ENCODE results near the gene ETNPPL. TPM values are rescaled to one million over a fixed set of nuclear protein-coding genes. Genes with fewer than 3 reads are reported as not detected.
A peak's percentile ranks its signal among the peaks of the same experiment; 100 is the strongest.

The ETNPPL gene
- total RNA-seq, 1 experiment from 2014 or later = 0.66 TPM

GRCh38 chr4:108709722-108710121 lies 53.1 kb downstream of the ETNPPL start (continued):
- TF ChIP-seq USF1 (CRISPR knock-in tag; IDR thresholded peaks at IDR 0.05) (no peak), ZNF121 (CRISPR knock-in tag; IDR thresholded peaks at IDR 0.05) (no peak), GABPB1 (CRISPR knock-in tag; IDR thresholded peaks at IDR 0.05) (no peak), ETV6 (CRISPR knock-in tag; IDR thresholded peaks at IDR 0.05) (no peak), FOXP1 (CRISPR knock-in tag; IDR thresholded peaks at IDR 0.05; ENCODE audit: borderline replicate concordance) (no peak), JUN (CRISPR knock-in tag; IDR thresholded peaks at IDR 0.05) (no peak), MYBL2 (CRISPR knock-in tag; IDR thresholded peaks at IDR 0.05) (no peak), ESRRA (CRISPR knock-in tag; IDR thresholded peaks at IDR 0.05; ENCODE audit: borderline replicate concordance) (no peak), ZNF138 (CRISPR knock-in tag; conservative IDR thresholded peaks at IDR 0.05) (no peak), ELF4 (CRISPR knock-in tag; IDR thresholded peaks at IDR 0.05; ENCODE audit: low read depth) (no peak), PRRX2 (CRISPR knock-in tag; IDR thresholded peaks at IDR 0.05) (no peak), ERG (CRISPR knock-in tag; IDR thresholded peaks at IDR 0.05) (no peak)

GRCh38 chr4:108709234-108709633 lies 53.6 kb downstream of the ETNPPL start:
- Mint-ChIP-seq H3K27ac (no peak overlapping the region), H3K4me1 (peaks cover 21% of the 10 kb centered on the region), H3K9me3 (peaks cover 6% of the 10 kb centered on the region), H3K4me3 (no peak overlapping the region), H3K27me3 (ENCODE audit: low read depth) (no peaks in the 10 kb centered on the region), H3K36me3 (no peaks in the 10 kb centered on the region)
- ChIA-PET CTCF (no interaction called here), POLR2A (no interaction called here)
- no peak for DNase-seq (ENCODE audit: low spot score)
- peak; percentile 66 for ATAC-seq
- TF ChIP-seq TP53 (CRISPR knock-in tag; IDR thresholded peaks at IDR 0.05) (no peak), CREM (CRISPR knock-in tag; IDR thresholded peaks at IDR 0.05) (no peak), MYBL2 (CRISPR knock-in tag; IDR thresholded peaks at IDR 0.05) (no peak), ARID4B (CRISPR knock-in tag; IDR thresholded peaks at IDR 0.05; ENCODE audit: borderline replicate concordance) (no peak), ATF2 (CRISPR knock-in tag; IDR thresholded peaks at IDR 0.05; ENCODE audit: borderline replicate concordance, low read depth) (no peak), NR2C2 (CRISPR knock-in tag; IDR thresholded peaks at IDR 0.05) (no peak), FOXP4 (CRISPR knock-in tag; IDR thresholded peaks at IDR 0.05) (no peak), MAX (CRISPR knock-in tag; IDR thresholded peaks at IDR 0.05) (no peak), NFE2L1 (CRISPR knock-in tag; IDR thresholded peaks at IDR 0.05) (no peak), ATF1 (CRISPR knock-in tag; IDR thresholded peaks at IDR 0.05) (no peak), ZNF416 (CRISPR knock-in tag; IDR thresholded peaks at IDR 0.05) (no peak), SP1 (CRISPR knock-in tag; conservative IDR thresholded peaks at IDR 0.05) (no peak), CTCF (IDR thresholded peaks at IDR 0.05) (no peak), E2F1 (CRISPR knock-in tag; IDR thresholded peaks at IDR 0.05) (no peak)
